Activated CD8-positive, alpha-beta T cell treated with anti-CD3 and anti-CD28 coated beads for 36 hours (primary cell): ENCODE data around the gene CEBPA. TPM values are rescaled to one million over a fixed set of nuclear protein-coding genes. Genes with fewer than 3 reads are reported as not detected.

Experiments
- ATAC-seq: fragments of 200-7000 bp; cut with Tn5 transposase; one replicate; pipeline ENCODE4 v1.10.0; 2021; ENCODE audit warnings: mild to moderate bottlenecking, moderate library complexity
- CTCF ChIA-PET: fragments of 350-600 bp; sonication (Branson Sonifier 250); formaldehyde crosslinking; loops from one replicate; lab custom pipeline; 2021; ENCODE audit warnings: antibody characterized with exemption; lab: Charles Lee
- POLR2A ChIA-PET: fragments of 350-600 bp; sonication (Branson Sonifier 250); formaldehyde crosslinking; loops from one replicate; lab custom pipeline; 2021; ENCODE audit warnings: antibody characterized with exemption; lab: Charles Lee
- DNase-seq: peaks from one replicate; pipeline ENCODE4 v3.0.0-alpha.2; 2020
- H3K27ac Mint-ChIP-seq: one replicate; pipeline ENCODE4 v1.8.0; 2021; ENCODE audit warnings: mild to moderate bottlenecking, mixed read lengths
- H3K27me3 Mint-ChIP-seq: one replicate; pipeline ENCODE4 v1.8.0; 2021; ENCODE audit warnings: mixed read lengths
- H3K36me3 Mint-ChIP-seq: one replicate; pipeline ENCODE4 v1.8.0; 2021; ENCODE audit warnings: low read depth, mixed read lengths
- H3K4me1 Mint-ChIP-seq: one replicate; pipeline ENCODE4 v1.8.0; 2021; ENCODE audit warnings: low read depth, mixed read lengths
- H3K4me3 Mint-ChIP-seq: one replicate; pipeline ENCODE4 v1.8.0; 2021; ENCODE audit warnings: mild to moderate bottlenecking, moderate library complexity, mixed read lengths
- H3K9me3 Mint-ChIP-seq: one replicate; pipeline ENCODE4 v1.8.0; 2021; ENCODE audit warnings: mixed read lengths
- intact Hi-C: fragments of 100-400 bp; cut with micrococcal nuclease; formaldehyde crosslinking; loops from one replicate; pipeline ENCODE4 v1.10.0; 2022
- total RNA-seq, 2 experiments: library from RNA; stranded (reverse); gene quantifications; one replicate each; pipeline ENCODE4 v1.2.3, GENCODE V29; 2021
- TF ChIP-seq, protein P1 (sequence below): fragments of 200-600 bp; IDR thresholded peaks from one replicate; pipeline ENCODE4 v1.8.0; 2022; ENCODE audit warnings: antibody characterized with exemption, mild to moderate bottlenecking

The CEBPA gene
- total RNA-seq, 2 experiments from 2014 or later, result 0.34 to 0.45 TPM

DNA sequence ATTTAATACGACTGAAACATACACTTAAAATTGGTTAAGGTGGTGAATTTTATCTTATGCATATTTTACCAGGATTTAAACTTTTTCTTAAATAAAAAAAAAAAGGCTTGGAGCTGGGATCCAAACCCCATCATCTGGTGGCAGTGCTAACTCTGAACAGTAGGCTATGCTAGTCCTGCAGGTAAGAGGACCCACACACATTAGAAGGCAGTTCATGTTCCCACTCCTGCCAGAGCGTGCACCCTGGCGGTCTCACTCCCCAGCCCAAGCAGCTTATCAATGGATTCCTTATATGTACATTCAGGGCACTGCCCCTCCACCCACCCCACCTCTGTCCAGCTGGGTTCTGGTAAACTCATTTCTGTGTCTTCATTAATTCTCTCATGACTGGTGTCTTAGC is 31.3 kb upstream of the CEBPA start:
- ChIA-PET POLR2A (no interaction called here), CTCF (no interaction called here)
- Mint-ChIP-seq H3K27ac (no peak overlapping the region), H3K27me3 (peaks cover 14% of the 10 kb centered on the region), H3K4me1 (no peaks in the 10 kb centered on the region), H3K36me3 (no peaks in the 10 kb centered on the region), H3K4me3 (no peak overlapping the region), H3K9me3 (no peaks in the 10 kb centered on the region)
- intact Hi-C loops, result no loop called here
- DNase-seq (no peak), ATAC-seq (no peak)
- TF ChIP-seq, protein P1, sequence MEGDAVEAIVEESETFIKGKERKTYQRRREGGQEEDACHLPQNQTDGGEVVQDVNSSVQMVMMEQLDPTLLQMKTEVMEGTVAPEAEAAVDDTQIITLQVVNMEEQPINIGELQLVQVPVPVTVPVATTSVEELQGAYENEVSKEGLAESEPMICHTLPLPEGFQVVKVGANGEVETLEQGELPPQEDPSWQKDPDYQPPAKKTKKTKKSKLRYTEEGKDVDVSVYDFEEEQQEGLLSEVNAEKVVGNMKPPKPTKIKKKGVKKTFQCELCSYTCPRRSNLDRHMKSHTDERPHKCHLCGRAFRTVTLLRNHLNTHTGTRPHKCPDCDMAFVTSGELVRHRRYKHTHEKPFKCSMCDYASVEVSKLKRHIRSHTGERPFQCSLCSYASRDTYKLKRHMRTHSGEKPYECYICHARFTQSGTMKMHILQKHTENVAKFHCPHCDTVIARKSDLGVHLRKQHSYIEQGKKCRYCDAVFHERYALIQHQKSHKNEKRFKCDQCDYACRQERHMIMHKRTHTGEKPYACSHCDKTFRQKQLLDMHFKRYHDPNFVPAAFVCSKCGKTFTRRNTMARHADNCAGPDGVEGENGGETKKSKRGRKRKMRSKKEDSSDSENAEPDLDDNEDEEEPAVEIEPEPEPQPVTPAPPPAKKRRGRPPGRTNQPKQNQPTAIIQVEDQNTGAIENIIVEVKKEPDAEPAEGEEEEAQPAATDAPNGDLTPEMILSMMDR, result no peak

DNA sequence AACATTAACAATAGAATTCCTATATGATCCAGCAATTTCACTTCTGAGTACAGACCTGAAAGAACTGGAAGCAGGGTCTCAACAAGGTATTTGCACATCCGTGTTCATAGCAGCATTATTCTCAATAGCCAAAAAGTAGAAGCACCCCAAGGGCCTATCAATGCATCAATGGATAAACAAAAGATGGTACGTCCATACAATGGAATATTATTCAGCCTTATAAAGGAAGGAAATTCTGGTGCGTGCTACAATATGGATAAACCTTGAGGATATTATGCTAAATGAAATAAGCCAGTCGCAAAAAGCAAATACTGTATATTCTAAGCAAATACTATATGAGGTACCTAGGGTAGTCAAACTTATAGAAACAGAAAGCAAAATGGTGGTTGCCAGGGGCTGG is 30.8 kb upstream of the CEBPA start:
- CTCF ChIA-PET, result no interaction called here
- TF ChIP-seq, protein P1, result no peak
- ATAC-seq, result no peak
- intact Hi-C loops, result no loop called here
- Mint-ChIP-seq H3K27ac (no peak overlapping the region), H3K4me3 (no peak overlapping the region), H3K36me3 (no peaks in the 10 kb centered on the region), H3K27me3 (peaks cover 17% of the 10 kb centered on the region), H3K9me3 (no peaks in the 10 kb centered on the region), H3K4me1 (no peaks in the 10 kb centered on the region)
- DNase-seq, result no peak
- POLR2A ChIA-PET, result no interaction called here

DNA sequence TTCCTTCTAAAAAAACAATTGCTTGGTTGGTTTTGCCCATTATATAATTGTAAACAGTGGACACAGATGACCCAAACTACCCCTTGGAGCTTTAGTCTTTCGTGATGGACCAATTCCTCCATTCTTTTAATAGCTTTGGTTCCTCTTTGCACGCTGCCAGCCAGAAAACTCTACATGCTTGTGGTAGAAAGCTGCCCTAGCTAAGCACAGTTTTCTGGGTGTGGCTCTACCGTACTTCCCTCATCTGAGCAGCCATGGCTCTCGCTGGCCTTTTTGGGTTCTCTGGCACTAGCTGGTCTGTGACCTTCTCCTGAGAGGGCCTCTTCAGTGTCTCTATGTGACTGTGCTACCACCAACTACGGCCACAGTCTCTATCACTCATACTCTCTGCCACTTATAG is 29.9 kb upstream of the CEBPA start:
- no peak overlapping the region for H3K27ac Mint-ChIP-seq
- DNase-seq, result no peak
- ChIA-PET POLR2A (no interaction called here), CTCF (interaction anchor here (0.7 to 2.0 kb wide), 5 partner anchors 20 to 75 kb away, joined by 3 to 6 read pairs (median 3); partner anchors contain the start of gene CEBPA)
- H3K4me3 Mint-ChIP-seq, result no peak overlapping the region
- H3K9me3 Mint-ChIP-seq, result no peaks in the 10 kb centered on the region
- H3K36me3 Mint-ChIP-seq, result no peaks in the 10 kb centered on the region
- TF ChIP-seq, protein P1, result no peak
- no peaks in the 10 kb centered on the region for H3K4me1 Mint-ChIP-seq
- no peak for ATAC-seq
- intact Hi-C loops, result no loop called here
- peaks cover 14% of the 10 kb centered on the region for H3K27me3 Mint-ChIP-seq

DNA sequence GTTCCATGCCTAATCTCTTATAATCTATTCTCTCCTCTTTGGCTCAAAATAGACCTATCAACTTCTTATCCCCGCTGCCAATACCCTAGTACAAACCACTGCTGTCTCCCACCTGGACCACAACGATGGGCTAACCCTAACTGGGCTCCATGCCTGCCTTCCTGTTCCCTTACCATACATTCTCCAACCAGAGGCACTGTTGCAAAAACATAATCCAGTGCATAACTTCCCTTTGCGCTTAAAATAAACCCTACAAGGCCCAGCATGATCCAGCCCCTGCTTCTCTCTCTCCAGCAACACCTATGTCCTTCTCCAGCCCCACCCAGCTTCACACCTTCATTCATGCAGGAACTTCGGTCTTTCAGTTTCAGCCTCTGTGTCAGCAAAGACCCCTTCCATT is 27.4 kb upstream of the CEBPA start:
- TF ChIP-seq, protein P1, result no peak
- intact Hi-C loops, result no loop called here
- Mint-ChIP-seq H3K4me3 (no peak overlapping the region), H3K4me1 (no peaks in the 10 kb centered on the region), H3K27ac (no peak overlapping the region), H3K36me3 (no peaks in the 10 kb centered on the region), H3K9me3 (no peaks in the 10 kb centered on the region), H3K27me3 (peaks cover 14% of the 10 kb centered on the region)
- POLR2A ChIA-PET, result no interaction called here
- CTCF ChIA-PET, result no interaction called here
- DNase-seq (no peak), ATAC-seq (no peak)

DNA sequence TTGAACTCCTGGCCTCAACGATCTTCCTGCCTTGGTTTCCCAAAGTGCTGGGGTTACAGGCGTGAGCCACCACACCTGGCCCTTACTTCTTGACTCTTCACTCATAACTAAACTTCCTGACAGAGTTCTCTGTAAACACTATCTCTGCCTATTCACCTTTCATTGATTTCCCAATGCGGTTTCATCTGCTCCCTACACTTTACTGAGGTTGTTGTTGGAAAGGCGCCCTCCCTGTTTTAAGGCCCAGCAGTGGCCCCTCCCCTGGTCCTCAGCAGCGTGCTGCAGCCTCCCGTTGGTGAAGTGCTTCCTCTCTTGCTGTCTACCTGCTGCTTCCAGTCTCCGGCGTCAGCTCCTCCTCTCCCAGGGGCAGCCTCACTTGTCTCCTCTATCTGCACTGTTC is 26.7 kb upstream of the CEBPA start:
- no peaks in the 10 kb centered on the region for H3K36me3 Mint-ChIP-seq
- ChIA-PET CTCF (no interaction called here), POLR2A (no interaction called here)
- no peaks in the 10 kb centered on the region for H3K9me3 Mint-ChIP-seq
- no peaks in the 10 kb centered on the region for H3K4me1 Mint-ChIP-seq
- ATAC-seq, result no peak
- DNase-seq, result no peak
- TF ChIP-seq, protein P1, result no peak
- intact Hi-C loops, result no loop called here
- no peak overlapping the region for H3K4me3 Mint-ChIP-seq
- peaks cover 14% of the 10 kb centered on the region for H3K27me3 Mint-ChIP-seq
- no peak overlapping the region for H3K27ac Mint-ChIP-seq
